Measurements from ENCODE around the gene SGIP1. TPM values are rescaled to one million over a fixed set of nuclear protein-coding genes. Genes with fewer than 3 reads are reported as not detected.

Gene SGIP1
- total RNA-seq, 1 donor from 2014 or later, result 4.2 TPM

DNA sequence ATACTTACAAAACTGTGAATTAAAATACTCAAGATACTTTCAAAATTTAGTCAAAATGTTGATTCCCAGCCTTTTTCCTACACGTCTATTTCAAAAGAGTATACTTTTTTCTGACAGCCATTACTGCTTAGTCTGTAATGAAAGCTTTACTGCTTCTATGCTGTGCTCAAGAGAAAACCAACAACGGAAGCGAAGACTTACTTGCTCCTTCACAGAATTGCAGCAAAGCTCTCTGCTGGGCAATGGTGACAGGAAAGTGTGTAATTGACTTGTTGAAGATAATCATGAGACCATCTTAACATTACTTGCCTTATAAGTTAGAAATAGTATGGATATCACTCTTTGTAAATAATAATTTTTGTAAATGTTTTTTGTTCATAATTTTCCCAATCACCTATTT is 216.6 kb downstream of the SGIP1 start:
- H4K20me1 ChIP-seq (ENCODE audit: low read depth), result no peaks in the 10 kb centered on the region
- Mint-ChIP-seq H3K36me3 (no peaks in the 10 kb centered on the region), H3K9me3 (no peaks in the 10 kb centered on the region), H3K4me3 (no peak overlapping the region), H3K27me3 (ENCODE audit: insufficient read depth, low read depth) (no peaks in the 10 kb centered on the region), H3K27ac (no peak overlapping the region), H3K4me1 (peaks cover 11% of the 10 kb centered on the region)
- H3K27me3 ChIP-seq, result peaks cover 41% of the 10 kb centered on the region
- peaks cover 5% of the 10 kb centered on the region for H3F3A ChIP-seq (ENCODE audit: low read depth)
- H3K4me2 ChIP-seq, result no peak overlapping the region
- no peak overlapping the region for H2AFZ ChIP-seq (replicated peaks)
- H3K79me2 ChIP-seq (ENCODE audit: low read depth), result no peaks in the 10 kb centered on the region
- no peak overlapping the region for H3K9ac ChIP-seq
- H3K4me3 ChIP-seq, result no peak overlapping the region
- TF ChIP-seq CTCF (IDR thresholded peaks at IDR 0.05) (no peak), EZH2 (IDR thresholded peaks at IDR 0.05) (no peak), EZH2phosphoT487 (IDR thresholded peaks at IDR 0.05) (no peak)
- no peaks in the 10 kb centered on the region for H3K9me3 ChIP-seq (ENCODE audit: low read depth)
- no peak overlapping the region for H3K27ac ChIP-seq
- no peaks in the 10 kb centered on the region for H3K36me3 ChIP-seq
- H3K4me1 ChIP-seq, result no peaks in the 10 kb centered on the region
- no peak for DNase-seq (ENCODE audit: low spot score)

DNA sequence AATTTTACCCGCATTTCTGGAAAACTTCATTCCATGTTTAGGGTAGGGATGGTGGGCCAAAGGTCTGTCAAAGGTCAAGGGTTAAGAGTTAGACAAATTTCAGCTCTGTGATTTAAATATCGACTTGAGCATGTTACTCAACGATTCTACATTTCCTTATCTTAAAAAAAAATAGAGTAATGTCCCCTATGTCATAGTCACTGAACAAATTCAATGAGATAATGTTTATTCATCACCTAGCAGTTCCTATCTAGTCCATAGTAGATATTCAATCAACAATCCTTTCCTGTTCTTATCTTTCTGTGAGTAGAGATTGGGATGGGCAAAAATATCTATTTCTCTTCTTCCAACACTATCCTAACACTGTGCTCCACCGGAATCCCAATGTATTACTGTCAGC is 217.2 kb downstream of the SGIP1 start:
- Histone ChIP-seq H3K9ac (no peak overlapping the region), H3K4me1 (no peaks in the 10 kb centered on the region), H4K20me1 (ENCODE audit: low read depth) (no peaks in the 10 kb centered on the region), H3K9me3 (ENCODE audit: low read depth) (no peaks in the 10 kb centered on the region), H2AFZ (replicated peaks) (no peak overlapping the region), H3K4me2 (no peak overlapping the region), H3K36me3 (no peaks in the 10 kb centered on the region), H3F3A (ENCODE audit: low read depth) (peaks cover 5% of the 10 kb centered on the region), H3K27ac (no peak overlapping the region), H3K79me2 (ENCODE audit: low read depth) (no peaks in the 10 kb centered on the region), H3K27me3 (peaks cover 41% of the 10 kb centered on the region), H3K4me3 (no peak overlapping the region)
- Mint-ChIP-seq H3K4me3 (peak overlapping the region; percentile 5), H3K4me1 (peaks cover 11% of the 10 kb centered on the region), H3K27me3 (ENCODE audit: insufficient read depth, low read depth) (no peaks in the 10 kb centered on the region), H3K9me3 (no peaks in the 10 kb centered on the region), H3K36me3 (no peaks in the 10 kb centered on the region), H3K27ac (no peak overlapping the region)
- DNase-seq (ENCODE audit: low spot score), result no peak
- TF ChIP-seq EZH2phosphoT487 (IDR thresholded peaks at IDR 0.05), result no peak
- no peak for TF ChIP-seq CTCF (IDR thresholded peaks at IDR 0.05)
- no peak for TF ChIP-seq EZH2 (IDR thresholded peaks at IDR 0.05)

DNA sequence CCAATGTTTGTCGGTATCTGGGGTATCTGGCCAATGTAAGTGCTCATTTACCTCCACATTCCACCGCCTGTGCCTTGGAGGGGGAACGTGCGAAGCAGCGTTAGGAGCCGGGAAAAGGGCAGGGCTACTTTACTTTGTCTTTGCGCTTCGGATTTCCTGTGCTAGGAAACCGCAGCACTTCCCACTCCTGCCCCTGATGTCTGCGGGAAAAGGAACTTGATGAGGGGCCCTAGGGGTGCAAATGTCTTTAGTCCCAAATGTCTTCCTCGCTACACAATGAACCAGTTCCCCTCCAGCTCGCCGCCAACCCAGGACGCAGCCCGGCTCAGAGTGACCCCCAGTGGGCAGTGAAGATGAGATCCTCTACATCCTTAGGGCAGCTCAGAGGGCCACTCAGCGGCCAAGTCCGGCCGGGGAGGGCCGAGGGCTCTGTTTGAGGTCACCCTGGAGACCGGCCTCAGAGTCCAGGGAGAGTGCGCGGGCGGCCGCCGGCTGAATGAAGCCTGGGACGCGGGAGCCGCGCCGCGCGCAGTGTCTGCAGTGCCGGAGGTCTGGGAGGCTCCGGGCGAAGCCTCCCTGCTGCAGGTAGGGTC is 218.1 kb downstream of the SGIP1 start, which contains the start of gene DYNLT5:
DYNLT5 (plus strand) TSS at position 460 of the 593 bp plus-strand sequence. CDS start 2,200 bp downstream, outside the sequence.
- no peaks in the 10 kb centered on the region for H3K9me3 Mint-ChIP-seq
- Histone ChIP-seq H3K4me3 (peak within 1 kb of the TSS; percentile 59), H2AFZ (replicated peaks) (peak within 1 kb of the TSS; percentile 92), H3K9me3 (ENCODE audit: low read depth) (no peaks in the 10 kb centered on the region), H3K27me3 (peaks cover 41% of the 10 kb centered on the region), H3K4me2 (peak within 1 kb of the TSS; percentile 95), H3K27ac (no peak within 1 kb of the TSS), H3K79me2 (ENCODE audit: low read depth) (no peaks in the 10 kb centered on the region), H4K20me1 (ENCODE audit: low read depth) (no peaks in the 10 kb centered on the region), H3F3A (ENCODE audit: low read depth) (peaks cover 5% of the 10 kb centered on the region), H3K36me3 (no peaks in the 10 kb centered on the region), H3K4me1 (no peaks in the 10 kb centered on the region), H3K9ac (no peak within 1 kb of the TSS)
- TF ChIP-seq CTCF (IDR thresholded peaks at IDR 0.05), result peak; percentile 42
- TF ChIP-seq EZH2 (IDR thresholded peaks at IDR 0.05), result peak; percentile 40
- no peak for TF ChIP-seq EZH2phosphoT487 (IDR thresholded peaks at IDR 0.05)
- H3K27me3 Mint-ChIP-seq (ENCODE audit: insufficient read depth, low read depth), result no peaks in the 10 kb centered on the region
- peaks cover 11% of the 10 kb centered on the region for H3K4me1 Mint-ChIP-seq
- no peaks in the 10 kb centered on the region for H3K36me3 Mint-ChIP-seq
- DNase-seq (ENCODE audit: low spot score), result peak; percentile 77
- peak within 1 kb of the TSS; percentile 78 for H3K4me3 Mint-ChIP-seq
- H3K27ac Mint-ChIP-seq, result peak within 1 kb of the TSS; percentile 64

Measured in neural progenitor cell (in vitro differentiated cells).